HepG2 (cell line): Measurements from ENCODE around the gene CBX5. TPM values are rescaled to one million over a fixed set of nuclear protein-coding genes. Genes with fewer than 3 reads are reported as not detected.

Source experiments
- DRAP1 ChIP-seq: IDR thresholded peaks from 2 replicates; pipeline ENCODE4 v1.6.1; 2016; ENCODE audit warnings: missing genetic modification reagents, missing compliant biosample characterization
- EED ChIP-seq: sonication (generic); formaldehyde crosslinking; IDR thresholded peaks from 2 replicates; pipeline ENCODE4 v1.5.0; 2020; ENCODE audit warnings: mild to moderate bottlenecking, missing genetic modification reagents
- IKZF5 ChIP-seq: IDR thresholded peaks from 2 replicates; pipeline ENCODE4 v1.6.1; 2018; ENCODE audit warnings: missing genetic modification reagents, mild to moderate bottlenecking, missing compliant biosample characterization
- NR2F6 ChIP-seq, 2 experiments: IDR thresholded peaks; 2 replicates each; pipeline ENCODE4 v1.6.1; 2016; ENCODE audit warnings: antibody characterized with exemption in 1 of 2, mild to moderate bottlenecking in 1 of 2
- PRDM15 ChIP-seq: sonication (generic); formaldehyde crosslinking; IDR thresholded peaks from 2 replicates; pipeline ENCODE4 v1.4.0; 2020; ENCODE audit warnings: missing genetic modification reagents
- PTBP1 ChIP-seq: fragments of 200-400 bp; formaldehyde crosslinking; IDR thresholded peaks from 2 replicates; pipeline ENCODE4 v1.6.1; 2018; ENCODE audit warnings: low read length, low read depth; ENCODE audit not compliant: poor library complexity, severe bottlenecking
- TEAD3 ChIP-seq: optimal IDR thresholded peaks from 2 replicates; pipeline ENCODE3; 2016; ENCODE audit warnings: borderline replicate concordance
- TOE1 ChIP-seq: sonication (generic); formaldehyde crosslinking; IDR thresholded peaks from 2 replicates; pipeline ENCODE4 v1.4.0; 2020; ENCODE audit warnings: mild to moderate bottlenecking, missing genetic modification reagents
- ZEB1 ChIP-seq: IDR thresholded peaks from 2 replicates; pipeline ENCODE4 v1.6.1; 2012; ENCODE audit warnings: mild to moderate bottlenecking, low read depth, inconsistent platforms; ENCODE audit not compliant: insufficient replicate concordance
- ZNF142 ChIP-seq: sonication (generic); formaldehyde crosslinking; IDR thresholded peaks from 2 replicates; pipeline ENCODE4 v1.4.0; 2020; ENCODE audit warnings: missing genetic modification reagents
- ZNF343 ChIP-seq: sonication (generic); formaldehyde crosslinking; IDR thresholded peaks from 2 replicates; pipeline ENCODE4 v1.4.0; 2020; ENCODE audit warnings: mild to moderate bottlenecking, missing genetic modification reagents
- ZNF446 ChIP-seq: sonication (generic); formaldehyde crosslinking; IDR thresholded peaks from 2 replicates; pipeline ENCODE4 v1.5.0; 2020; ENCODE audit warnings: mild to moderate bottlenecking, missing genetic modification reagents
- ZNF597 ChIP-seq: sonication (generic); formaldehyde crosslinking; IDR thresholded peaks from 2 replicates; pipeline ENCODE4 v1.5.0; 2020; ENCODE audit warnings: missing genetic modification reagents
- ZNF777 ChIP-seq: sonication (generic); formaldehyde crosslinking; IDR thresholded peaks from 2 replicates; pipeline ENCODE4 v1.4.0; 2020; ENCODE audit warnings: missing genetic modification reagents
- ZNF879 ChIP-seq: sonication (generic); formaldehyde crosslinking; IDR thresholded peaks from 2 replicates; pipeline ENCODE4 v1.8.1; 2023; ENCODE audit warnings: missing genetic modification reagents
- polyA plus RNA-seq, 8 experiments: library from polyadenylated mRNA; depleted of rRNA in 3 of 8; stranded (reverse) in 7 of 8; unstranded in 1 of 8; fragments of >200 nt; fragmentation: Illumina TruSeq in 4 of 8; extraction: Trizol in 4 of 8; gene quantifications; 2 replicates each; pipeline versions ENCODE4 v1.2.1 to v1.2.3, GENCODE V29; 2011 to 2016; ENCODE audit warnings: low read depth in 4 of 8, missing spikeins in 1 of 8, mixed read lengths in 1 of 8; ENCODE audit not compliant: insufficient read depth in 1 of 8
- total RNA-seq, 5 experiments: library from RNA; depleted of rRNA; stranded (reverse); fragments of >200 nt; fragmentation: Illumina TruSeq; extraction: Trizol; gene quantifications; 2 replicates each; pipeline ENCODE4 v1.2.3, GENCODE V29; 2016; ENCODE audit warnings: low read depth in 1 of 5

CBX5 gene
- total and polyA plus RNA-seq, 2 of the 13 experiments (the other 11 are each of a cell fraction or from before 2014, with no cell fraction given) = 16.0 to 22.2 TPM

- TF ChIP-seq ZNF142 (CRISPR knock-in tag) (0 out of 2 replicates have a peak, but pooled peaks have one; percentile 35), ZNF777 (CRISPR knock-in tag) (peak; percentile 46; the same call in 1 of the 2 replicates), ZNF446 (0 out of 2 replicates have a peak, but pooled peaks have one; percentile 38), ZNF343 (CRISPR knock-in tag) (no peak), PTBP1 (no peak), TEAD3 (CRISPR knock-in tag) (peak; percentile 42), TOE1 (CRISPR knock-in tag) (peak; percentile 49; the same call in 1 of the 2 replicates), ZNF879 (peak; percentile 81; the same call in 1 of the 2 replicates), NR2F6 (IDR thresholded peaks at IDR 0.05) (peak; percentile 41; the same call in 1 of the 2 replicates), NR2F6 (CRISPR knock-in tag; IDR thresholded peaks at IDR 0.05) (no peak), PRDM15 (CRISPR knock-in tag) (no peak), IKZF5 (CRISPR knock-in tag) (no peak), ZEB1 (no peak), ZNF597 (0 out of 2 replicates have a peak, but pooled peaks have one; percentile 24), EED (CRISPR knock-in tag) (peak; percentile 84; the same call in 1 of the 2 replicates), DRAP1 (peak; percentile 98)
These were observed 742 bp upstream of the CBX5 start, which contains the start of gene HNRNPA1 (continued) for GRCh38 chr12:54280468-54281260.
